Lung (tissue), 12 donors: ENCODE measurements around the gene FGGY. TPM values are rescaled to one million over a fixed set of nuclear protein-coding genes. Genes with fewer than 3 reads are reported as not detected.
A peak's percentile ranks its signal among the peaks of the same experiment; 100 is the strongest.

ENCODE experiments used
- ATAC-seq: fragments of 200-7000 bp; cut with Tn5 transposase; one replicate; pipeline ENCODE4 v1.9.1; 2020; ENCODE audit warnings: moderate number of reproducible peaks; ENCODE audit not compliant: insufficient read depth, low FRiP score
- DNase-seq, 3 donors: peaks; one replicate each; pipeline ENCODE4 v3.0.0-alpha.2; 2013 to 2017
- H3K27ac ChIP-seq, 2 donors: one replicate each; pipeline ENCODE4 v1.5.1; 2013; ENCODE audit warnings: mild to moderate bottlenecking in 2 of 2, moderate library complexity in 2 of 2, control low read depth in 1 of 2, inconsistent platforms in 1 of 2, low read depth in 1 of 2, low read length in 1 of 2
- H3K27me3 ChIP-seq, 3 donors: one replicate each; pipeline ENCODE4 v1.5.1; 2013; ENCODE audit warnings: low read length in 2 of 3; ENCODE audit not compliant: control insufficient read depth in 3 of 3, insufficient read depth in 3 of 3
- H3K36me3 ChIP-seq, 4 donors: one replicate each; pipeline ENCODE4 v1.5.1; 2013; ENCODE audit warnings: low read length in 4 of 4, mild to moderate bottlenecking in 1 of 4, moderate library complexity in 1 of 4; ENCODE audit not compliant: control insufficient read depth in 4 of 4, insufficient read depth in 4 of 4
- H3K4me1 ChIP-seq, 5 donors: one replicate each; pipeline ENCODE4 v1.5.1; 2013; ENCODE audit warnings: low read length in 5 of 5, mild to moderate bottlenecking in 2 of 5, moderate library complexity in 1 of 5; ENCODE audit not compliant: control insufficient read depth in 5 of 5, insufficient read depth in 5 of 5
- H3K4me3 ChIP-seq: one replicate; pipeline ENCODE4 v1.5.1; 2013; ENCODE audit warnings: mild to moderate bottlenecking, control low read depth, moderate library complexity
- H3K9ac ChIP-seq, 2 donors: one replicate each; pipeline ENCODE4 v1.5.1; 2013; ENCODE audit warnings: low read length in 2 of 2, control low read depth in 1 of 2; ENCODE audit not compliant: insufficient read depth in 1 of 2
- H3K9me3 ChIP-seq, 4 donors: one replicate each; pipeline ENCODE4 v1.5.1; 2013; ENCODE audit warnings: low read length in 3 of 4, mild to moderate bottlenecking in 1 of 4, moderate library complexity in 1 of 4; ENCODE audit not compliant: control insufficient read depth in 4 of 4, insufficient read depth in 3 of 4
- CTCF ChIP-seq: IDR thresholded peaks from 2 replicates; pipeline ENCODE4 v1.5.1; 2012; ENCODE audit warnings: mild to moderate bottlenecking; ENCODE audit errors: control extremely low read depth, extremely low read depth
- WGBS, 2 donors: extraction: QIAGEN DNeasy Blood & Tissue Kit; methylation state at CpG; one replicate each; pipeline ENCODE4 v1.1.7; 2013; 5-methylcytosine and 5-hydroxymethylcytosine counted together
- polyA plus RNA-seq, 2 donors: library from polyadenylated mRNA; stranded (reverse); fragments of 200-250 nt; gene quantifications; one replicate each; pipeline ENCODE4 v1.2.1, GENCODE V29; 2013
- total RNA-seq, 2 donors: library from RNA; depleted of rRNA in 1 of 2; stranded (reverse); fragments of >200 nt in 1 of 2; gene quantifications; one replicate each; pipeline ENCODE4 v1.2.1, GENCODE V29; 2014 to 2021
- donor health status: control.
- donor health status: control.
- donor health status: Bipolar disorder and iron deficiency.
- donor health status: healthy.
- donor health status: DM: yes; HTN: yes; CAD: no.

FGGY gene
- total and polyA plus RNA-seq, 4 donors = 16.1 to 42.3 (median 18.3) TPM

GRCh38 chr1:59686574-59686973, 389.7 kb downstream of the FGGY start:
- no peak for DNase-seq
- no peak for TF ChIP-seq CTCF
- no peak for ATAC-seq
- Histone ChIP-seq H3K27ac (no peak overlapping the region), H3K9ac (no peak overlapping the region), H3K27me3 (no peaks in the 10 kb centered on the region), H3K36me3 (no peaks in the 10 kb centered on the region), H3K4me3 (no peak overlapping the region), H3K4me1 (peaks cover 0 to 11% (median 2%) of the 10 kb centered on the region in 5 donors), H3K9me3 (no peaks in the 10 kb centered on the region)
- WGBS, 2 donors = 86 to 90% methylated on average over 2 of the region's 2 CpGs

- no peak overlapping the region for H3K27ac ChIP-seq
- no peak for TF ChIP-seq CTCF
- WGBS, 2 donors = 89 to 93% methylated on average over 2 of the region's 2 CpGs
Observed at GRCh38 chr1:59687081-59687480, 390.2 kb downstream of the FGGY start.

GRCh38 chr1:59688976-59689375, 392.1 kb downstream of the FGGY start:
- Histone ChIP-seq H3K4me3 (no peak overlapping the region), H3K9me3 (no peaks in the 10 kb centered on the region), H3K27me3 (no peaks in the 10 kb centered on the region), H3K9ac (no peak overlapping the region), H3K4me1 (peaks cover 0 to 12% (median 0%) of the 10 kb centered on the region in 5 donors), H3K27ac (no peak overlapping the region), H3K36me3 (no peaks in the 10 kb centered on the region)
- ATAC-seq (no peak), DNase-seq (no peak)
- no peak for TF ChIP-seq CTCF
- 77 to 86% methylated on average over 5 of the region's 5 CpGs for WGBS, 2 donors

More at GRCh38 chr1:59687081-59687480, 390.2 kb downstream of the FGGY start:
- Histone ChIP-seq H3K9me3 (no peaks in the 10 kb centered on the region), H3K9ac (no peak overlapping the region), H3K4me3 (no peak overlapping the region), H3K27me3 (no peaks in the 10 kb centered on the region), H3K36me3 (no peaks in the 10 kb centered on the region), H3K4me1 (peaks cover 0 to 11% (median 2%) of the 10 kb centered on the region in 5 donors)
- no peak for ATAC-seq
- DNase-seq = peak in 1 of 3 donors; percentile 33

GRCh38 chr1:59689730-59690129, 392.8 kb downstream of the FGGY start:
- Histone ChIP-seq H3K4me3 (no peak overlapping the region), H3K27ac (no peak overlapping the region), H3K4me1 (peaks cover 0 to 12% (median 0%) of the 10 kb centered on the region in 5 donors), H3K9me3 (no peaks in the 10 kb centered on the region), H3K27me3 (no peaks in the 10 kb centered on the region), H3K9ac (no peak overlapping the region), H3K36me3 (no peaks in the 10 kb centered on the region)
- DNase-seq (no peak), ATAC-seq (no peak)
- TF ChIP-seq CTCF = no peak
- 87 to 94% methylated on average over 1 of the region's 1 CpG for WGBS, 2 donors
